ENCODE data around the gene RPRD1B.
"Not testable (repeated sequence)": the region's sequence is repeated elsewhere in the genome, so short reads cannot be mapped to it uniquely, and the experiment has no call there.

DNA sequence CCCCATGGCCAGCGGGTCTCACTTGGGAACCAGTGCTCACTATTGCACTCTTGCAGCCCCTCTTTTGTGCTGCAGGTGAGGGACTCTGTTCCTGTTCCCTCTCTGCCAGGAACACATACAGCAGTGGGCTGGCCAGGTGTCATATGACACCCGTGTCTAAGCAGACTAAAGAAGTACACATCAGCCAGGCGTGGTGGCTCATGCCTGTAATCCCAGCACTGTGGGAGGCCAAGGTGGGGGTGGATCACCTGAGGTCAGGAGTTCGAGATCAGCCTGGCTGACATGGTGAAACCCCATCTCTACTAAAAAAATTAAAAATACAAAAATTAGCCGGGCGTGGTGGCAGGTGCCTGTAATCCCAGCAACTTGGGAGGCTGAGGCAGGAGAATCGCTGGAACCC lies 74.4 kb downstream of the RPRD1B start:
- not testable (repeated sequence) for TF ChIP-seq CHD2 (IDR thresholded peaks at IDR 0.05; ENCODE audit: low read length, partially characterized antibody); EZH2phosphoT487 (IDR thresholded peaks at IDR 0.05; ENCODE audit: borderline replicate concordance, low read depth); EP300 (IDR thresholded peaks at IDR 0.05; ENCODE audit: borderline replicate concordance in 1 of 2, low read depth in 1 of 2, low read length in 1 of 2); FOSL2 (IDR thresholded peaks at IDR 0.05; ENCODE audit: borderline replicate concordance, low read depth); RCOR1 (IDR thresholded peaks at IDR 0.05; ENCODE audit: low read length); POLR2AphosphoS5 (IDR thresholded peaks at IDR 0.05; ENCODE audit: low read depth, low read length); MEF2A (IDR thresholded peaks at IDR 0.05; ENCODE audit: borderline replicate concordance, low read depth); RAD21 (IDR thresholded peaks at IDR 0.05; ENCODE audit: low read length); TEAD4 (IDR thresholded peaks at IDR 0.05; ENCODE audit: borderline replicate concordance, insufficient read depth)
- TF ChIP-seq, protein P1, sequence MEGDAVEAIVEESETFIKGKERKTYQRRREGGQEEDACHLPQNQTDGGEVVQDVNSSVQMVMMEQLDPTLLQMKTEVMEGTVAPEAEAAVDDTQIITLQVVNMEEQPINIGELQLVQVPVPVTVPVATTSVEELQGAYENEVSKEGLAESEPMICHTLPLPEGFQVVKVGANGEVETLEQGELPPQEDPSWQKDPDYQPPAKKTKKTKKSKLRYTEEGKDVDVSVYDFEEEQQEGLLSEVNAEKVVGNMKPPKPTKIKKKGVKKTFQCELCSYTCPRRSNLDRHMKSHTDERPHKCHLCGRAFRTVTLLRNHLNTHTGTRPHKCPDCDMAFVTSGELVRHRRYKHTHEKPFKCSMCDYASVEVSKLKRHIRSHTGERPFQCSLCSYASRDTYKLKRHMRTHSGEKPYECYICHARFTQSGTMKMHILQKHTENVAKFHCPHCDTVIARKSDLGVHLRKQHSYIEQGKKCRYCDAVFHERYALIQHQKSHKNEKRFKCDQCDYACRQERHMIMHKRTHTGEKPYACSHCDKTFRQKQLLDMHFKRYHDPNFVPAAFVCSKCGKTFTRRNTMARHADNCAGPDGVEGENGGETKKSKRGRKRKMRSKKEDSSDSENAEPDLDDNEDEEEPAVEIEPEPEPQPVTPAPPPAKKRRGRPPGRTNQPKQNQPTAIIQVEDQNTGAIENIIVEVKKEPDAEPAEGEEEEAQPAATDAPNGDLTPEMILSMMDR (IDR thresholded peaks at IDR 0.05): not testable (repeated sequence)
- TF ChIP-seq, protein P2, sequence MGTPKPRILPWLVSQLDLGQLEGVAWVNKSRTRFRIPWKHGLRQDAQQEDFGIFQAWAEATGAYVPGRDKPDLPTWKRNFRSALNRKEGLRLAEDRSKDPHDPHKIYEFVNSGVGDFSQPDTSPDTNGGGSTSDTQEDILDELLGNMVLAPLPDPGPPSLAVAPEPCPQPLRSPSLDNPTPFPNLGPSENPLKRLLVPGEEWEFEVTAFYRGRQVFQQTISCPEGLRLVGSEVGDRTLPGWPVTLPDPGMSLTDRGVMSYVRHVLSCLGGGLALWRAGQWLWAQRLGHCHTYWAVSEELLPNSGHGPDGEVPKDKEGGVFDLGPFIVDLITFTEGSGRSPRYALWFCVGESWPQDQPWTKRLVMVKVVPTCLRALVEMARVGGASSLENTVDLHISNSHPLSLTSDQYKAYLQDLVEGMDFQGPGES (IDR thresholded peaks at IDR 0.05; ENCODE audit: low read depth, low read length): not testable (repeated sequence)
- TF ChIP-seq, protein P3, sequence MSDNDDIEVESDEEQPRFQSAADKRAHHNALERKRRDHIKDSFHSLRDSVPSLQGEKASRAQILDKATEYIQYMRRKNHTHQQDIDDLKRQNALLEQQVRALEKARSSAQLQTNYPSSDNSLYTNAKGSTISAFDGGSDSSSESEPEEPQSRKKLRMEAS (IDR thresholded peaks at IDR 0.05; ENCODE audit: low read depth): not testable (repeated sequence)
- TF ChIP-seq, protein P4, sequence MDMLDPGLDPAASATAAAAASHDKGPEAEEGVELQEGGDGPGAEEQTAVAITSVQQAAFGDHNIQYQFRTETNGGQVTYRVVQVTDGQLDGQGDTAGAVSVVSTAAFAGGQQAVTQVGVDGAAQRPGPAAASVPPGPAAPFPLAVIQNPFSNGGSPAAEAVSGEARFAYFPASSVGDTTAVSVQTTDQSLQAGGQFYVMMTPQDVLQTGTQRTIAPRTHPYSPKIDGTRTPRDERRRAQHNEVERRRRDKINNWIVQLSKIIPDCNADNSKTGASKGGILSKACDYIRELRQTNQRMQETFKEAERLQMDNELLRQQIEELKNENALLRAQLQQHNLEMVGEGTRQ (IDR thresholded peaks at IDR 0.05; ENCODE audit: borderline replicate concordance, low read depth, low read length): not testable (repeated sequence)
